DMS153 (cell line): Measurements from ENCODE around the gene MIB1.
"Not testable (repeated sequence)": the region's sequence is repeated elsewhere in the genome, so short reads cannot be mapped to it uniquely, and the experiment has no call there.

Experiments
- DNase-seq: peaks from one replicate; lab custom pipeline; 2025; lab: John Stamatoyannopoulos, UW

MIB1 gene

GRCh38 chr18:21743166-21743832, 2.7 kb downstream of the MIB1 start:
- DNase-seq: no peak

- DNase-seq: no peak
These were observed 4.6 kb downstream of the MIB1 start for GRCh38 chr18:21745231-21745630.

DNA sequence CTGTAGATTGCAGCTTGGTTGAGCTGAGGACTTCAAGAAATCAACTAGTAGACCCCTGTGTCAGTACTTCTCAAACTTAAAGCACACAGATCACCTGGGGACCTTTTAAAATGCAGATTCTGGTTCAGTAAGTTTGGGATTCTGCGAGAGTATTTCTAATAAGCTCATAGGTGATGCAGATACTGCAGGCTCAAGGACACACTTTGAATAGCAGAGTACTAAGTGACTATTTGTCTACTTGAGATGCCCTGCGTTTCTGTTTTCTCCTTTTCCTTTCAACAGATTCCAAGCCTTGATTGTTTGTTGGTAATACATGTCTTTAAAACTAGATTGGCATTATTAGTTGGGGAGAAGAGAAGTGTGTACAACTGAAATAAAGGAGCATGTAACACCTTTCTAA, 6.7 kb downstream of the MIB1 start:
- no peak for DNase-seq

GRCh38 chr18:21747764-21748693, 7.4 kb downstream of the MIB1 start:
- DNase-seq: no peak

- DNase-seq: no peak
These were observed 17.2 kb downstream of the MIB1 start for GRCh38 chr18:21757833-21758232.

DNA sequence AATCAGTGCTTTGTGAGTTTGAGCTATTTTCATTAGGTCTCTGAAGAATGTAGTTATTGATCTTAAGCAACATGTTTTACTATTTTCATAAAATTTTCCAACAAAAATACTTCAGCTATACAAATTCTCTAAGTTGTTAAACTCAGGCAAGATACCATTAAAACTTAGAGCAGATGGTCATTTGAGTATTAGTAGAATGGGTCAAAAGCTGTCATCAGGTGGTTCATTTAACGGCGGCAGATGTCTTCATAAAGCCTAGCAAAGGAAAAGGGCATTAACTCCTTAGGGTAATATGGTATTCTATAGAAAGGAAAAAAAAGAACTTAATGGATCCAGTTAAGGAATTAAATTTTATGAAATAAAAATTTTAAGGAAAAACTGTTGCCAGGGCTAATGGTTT, 19.2 kb downstream of the MIB1 start:
- DNase-seq: no peak

- no peak for DNase-seq
These were observed 19.7 kb downstream of the MIB1 start for GRCh38 chr18:21760321-21760720.

GRCh38 chr18:21761471-21762115, 21.0 kb downstream of the MIB1 start:
- no peak for DNase-seq

GRCh38 chr18:21762181-21762772, 21.7 kb downstream of the MIB1 start:
- no peak for DNase-seq

GRCh38 chr18:21763846-21764646, 23.5 kb downstream of the MIB1 start:
- DNase-seq: no peak

DNA sequence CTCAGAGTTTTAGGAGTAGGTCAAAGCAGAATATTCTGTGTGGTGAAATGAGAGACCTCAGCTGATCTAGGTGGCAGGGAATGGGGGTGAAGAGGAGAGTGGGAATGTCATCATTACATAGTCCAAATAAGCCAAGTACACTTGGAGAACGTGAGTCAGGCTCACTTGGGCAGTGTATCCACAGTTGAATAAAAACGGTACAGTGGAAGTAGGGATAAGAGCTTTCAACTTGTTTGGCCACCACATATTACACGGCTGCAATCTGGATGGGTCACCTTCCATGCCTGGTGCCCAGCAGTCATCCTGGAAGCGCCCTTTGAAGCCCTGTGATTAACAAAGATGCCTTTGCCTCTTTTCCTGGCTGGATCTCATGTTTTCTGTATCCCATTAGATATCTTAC, 28.6 kb downstream of the MIB1 start:
- DNase-seq: no peak

- no peak for DNase-seq
These were observed 34.1 kb downstream of the MIB1 start for GRCh38 chr18:21774722-21775121.

- DNase-seq: no peak
These were observed 37.2 kb downstream of the MIB1 start for GRCh38 chr18:21777814-21778213.

DNA sequence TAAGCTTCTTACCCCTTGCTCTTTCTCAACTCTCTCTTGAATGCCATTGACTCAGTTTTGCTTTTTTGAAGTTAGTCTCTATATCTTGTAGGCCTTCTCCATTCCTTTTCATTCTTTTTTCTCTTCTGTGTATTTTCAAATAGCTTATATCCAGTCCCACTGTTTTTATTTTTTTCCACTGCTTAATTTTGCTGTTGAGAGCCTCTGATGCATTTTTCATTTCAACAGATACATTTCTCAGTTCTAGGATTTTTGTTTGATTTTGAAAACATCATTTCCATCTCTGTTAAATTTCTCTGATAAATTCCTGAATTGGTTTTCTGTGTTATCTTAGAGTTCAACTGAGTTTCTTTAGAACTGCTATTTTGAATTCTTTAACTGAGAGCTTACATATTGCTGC, 45.9 kb downstream of the MIB1 start:
- DNase-seq: no peak

- DNase-seq: not testable (repeated sequence)
These were observed 55.5 kb downstream of the MIB1 start for GRCh38 chr18:21796089-21796488.

DNA sequence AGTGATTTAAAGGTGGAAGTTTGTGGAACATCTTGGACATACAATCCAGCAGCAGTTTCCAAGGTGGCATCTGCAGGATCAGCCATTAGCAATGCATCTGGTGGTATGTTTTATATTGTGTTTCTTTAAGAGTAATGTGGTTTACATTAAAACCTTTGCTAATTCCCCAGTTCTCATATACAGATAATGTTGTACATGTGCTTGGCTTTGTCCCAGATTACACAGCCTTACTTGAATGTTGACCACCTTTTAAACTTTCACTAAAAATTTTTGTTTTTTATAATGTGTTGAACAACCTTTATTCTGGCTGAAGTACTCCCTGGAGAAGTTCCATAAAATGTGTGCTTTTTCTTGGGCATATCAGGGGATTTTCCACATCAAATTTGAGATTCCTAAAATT, 57.5 kb downstream of the MIB1 start:
- no peak for DNase-seq

- DNase-seq: no peak
These were observed 59.1 kb downstream of the MIB1 start for GRCh38 chr18:21799721-21800120.

DNA sequence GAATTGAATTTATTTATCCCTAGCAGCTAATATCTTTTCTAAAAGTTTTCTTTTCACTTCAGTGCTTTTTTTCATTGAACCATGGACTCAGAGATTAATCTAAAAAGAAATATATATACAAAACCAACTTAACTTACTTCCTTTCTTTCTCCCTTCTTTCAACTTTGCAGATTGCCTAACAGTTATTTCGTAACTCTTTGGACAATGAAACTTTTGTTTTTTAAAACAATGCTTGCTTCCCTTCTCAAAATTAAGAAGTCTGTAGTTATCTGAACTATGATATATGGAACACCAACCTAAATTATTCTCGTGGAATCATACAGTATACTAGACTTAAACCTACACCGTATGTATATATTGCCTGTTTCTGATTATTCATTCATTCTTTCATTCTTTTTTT, 62.9 kb downstream of the MIB1 start:
- DNase-seq: no peak

DNA sequence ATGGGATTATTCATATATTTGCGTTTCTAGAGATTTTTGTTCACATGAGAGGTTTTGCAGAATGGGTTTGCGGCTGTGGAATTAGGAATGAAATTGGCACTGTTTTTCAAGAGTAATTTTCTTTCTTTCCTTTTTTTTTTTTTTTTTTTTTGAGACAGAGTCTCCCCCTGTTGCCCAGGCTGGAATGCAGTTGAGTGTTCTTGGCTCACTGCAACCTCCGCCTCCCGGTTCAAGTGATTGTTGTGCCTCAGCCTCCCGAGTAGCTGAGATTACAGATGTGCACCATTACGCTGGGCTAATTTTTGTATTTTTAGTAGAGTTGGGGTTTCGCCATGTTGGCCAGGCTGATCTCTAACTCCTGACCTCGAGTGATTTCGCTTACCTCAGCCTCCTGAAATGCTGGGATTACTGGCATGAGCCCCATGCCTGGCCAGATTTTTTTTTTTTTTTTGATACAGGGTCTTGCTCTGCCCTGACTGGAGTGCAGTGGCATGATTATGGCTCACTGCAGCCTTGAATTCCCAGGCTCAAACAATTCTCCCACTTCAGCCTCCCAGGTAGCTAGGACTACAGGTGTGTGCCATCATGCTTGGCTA, 65.3 kb downstream of the MIB1 start:
- DNase-seq: no peak

GRCh38 chr18:21808185-21808584, 67.6 kb downstream of the MIB1 start:
- DNase-seq: no peak

GRCh38 chr18:21809725-21810124, 69.1 kb downstream of the MIB1 start:
- DNase-seq: no peak
